Hepatocyte (in vitro differentiated cells): ENCODE results near the gene PIBF1. TPM values are rescaled to one million over a fixed set of nuclear protein-coding genes. Genes with fewer than 3 reads are reported as not detected.

Experiments used
- DNase-seq: peaks from one replicate; pipeline ENCODE4 v3.0.0-alpha.2; 2016; ENCODE audit warnings: low spot score
- H2AFZ ChIP-seq: fragments of 200-600 bp; sonication (generic); 2 replicates; pipeline ENCODE4 v1.6.0; 2016; ENCODE audit warnings: antibody characterized with exemption, mild to moderate bottlenecking
- H3K27ac ChIP-seq: fragments of 200-600 bp; sonication (generic); 2 replicates; pipeline ENCODE4 v1.5.1; 2016; ENCODE audit warnings: mild to moderate bottlenecking
- H3K27me3 ChIP-seq: fragments of 200-600 bp; sonication (generic); 2 replicates; pipeline ENCODE4 v1.6.1; 2016
- H3K36me3 ChIP-seq: fragments of 200-600 bp; sonication (generic); replicated peaks from 2 replicates; pipeline ENCODE4 v1.5.1; 2016; ENCODE audit warnings: low read depth; ENCODE audit not compliant: insufficient read depth
- H3K4me1 ChIP-seq: fragments of 200-600 bp; sonication (generic); 2 replicates; pipeline ENCODE4 v1.5.1; 2016; ENCODE audit warnings: mild to moderate bottlenecking, moderate library complexity; ENCODE audit not compliant: insufficient read depth
- H3K4me2 ChIP-seq: fragments of 200-600 bp; sonication (generic); 2 replicates; pipeline ENCODE4 v1.6.0; 2016
- H3K4me3 ChIP-seq: fragments of 200-600 bp; sonication (generic); 2 replicates; pipeline ENCODE4 v1.5.1; 2016; ENCODE audit warnings: mild to moderate bottlenecking
- H3K79me2 ChIP-seq: fragments of 200-600 bp; sonication (generic); 2 replicates; pipeline ENCODE4 v1.6.0; 2017; ENCODE audit warnings: mild to moderate bottlenecking
- H3K9me2 ChIP-seq: fragments of 200-600 bp; sonication (generic); replicated peaks from 2 replicates; pipeline ENCODE4 v1.6.0; 2017; ENCODE audit warnings: mild to moderate bottlenecking; ENCODE audit not compliant: insufficient read depth
- H3K9me3 ChIP-seq: fragments of 200-600 bp; sonication (generic); 2 replicates; pipeline ENCODE4 v1.5.1; 2016; ENCODE audit warnings: low read depth, mild to moderate bottlenecking
- H4K20me1 ChIP-seq: fragments of 200-600 bp; sonication (generic); 2 replicates; pipeline ENCODE4 v1.6.0; 2016; ENCODE audit warnings: mild to moderate bottlenecking; ENCODE audit not compliant: insufficient read depth, poor library complexity, severe bottlenecking
- EZH2 ChIP-seq: fragments of 200-600 bp; sonication (generic); IDR thresholded peaks from 2 replicates; pipeline ENCODE4 v1.6.1; 2016; ENCODE audit warnings: antibody characterized with exemption, mild to moderate bottlenecking, borderline replicate concordance
- EZH2phosphoT487 ChIP-seq: fragments of 200-600 bp; sonication (generic); IDR thresholded peaks from one replicate; pipeline ENCODE4 v1.6.1; 2018; ENCODE audit warnings: antibody characterized with exemption, mild to moderate bottlenecking, low read depth, moderate library complexity; ENCODE audit not compliant: unreplicated experiment, severe bottlenecking
- WGBS: methylation state at CpG from one replicate; pipeline ENCODE4 v1.1.6; 2016; ENCODE audit warnings: low lambda C conversion rate; ENCODE audit errors: missing lambda C conversion rate; 5-methylcytosine and 5-hydroxymethylcytosine counted together
- polyA plus RNA-seq: library from polyadenylated mRNA; unstranded; fragments of >200 nt; fragmentation: Nextera tagmentation; extraction: Ambion mirVana; gene quantifications from 2 replicates; pipeline ENCODE4 v1.2.1, GENCODE V29; 2016
- total RNA-seq: library from RNA; depleted of rRNA; stranded (reverse); fragments of >200 nt; gene quantifications from 2 replicates; pipeline ENCODE4 v1.2.3, GENCODE V29; 2014
- TF ChIP-seq, protein P1 (sequence below): fragments of 200-600 bp; sonication (generic); IDR thresholded peaks from 2 replicates; pipeline ENCODE4 v1.5.1; 2016; ENCODE audit warnings: antibody characterized with exemption, mild to moderate bottlenecking; ENCODE audit not compliant: poor library complexity

PIBF1 gene
- total and polyA plus RNA-seq, 2 experiments from 2014 or later = 13.1 to 24.5 TPM

DNA sequence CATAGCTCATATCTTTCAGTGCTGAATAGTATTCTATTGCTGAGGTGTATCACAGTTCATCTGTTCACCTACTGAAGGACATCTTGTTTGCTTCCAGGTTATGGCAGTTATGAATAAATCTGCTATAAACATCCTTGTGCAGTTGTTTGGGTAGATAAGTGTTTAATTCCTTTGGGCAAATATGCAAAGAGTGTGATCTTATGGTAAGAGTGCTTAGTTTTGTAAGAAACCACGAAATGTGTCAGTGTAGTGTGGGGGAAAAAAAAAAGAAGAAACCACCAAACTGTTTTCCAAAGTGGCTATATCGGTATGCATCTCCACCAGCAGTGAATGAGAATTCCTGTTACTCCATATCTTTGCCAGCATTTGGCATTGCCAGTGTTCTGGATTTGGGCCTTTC lies 93.3 kb downstream of the PIBF1 start:
- Histone ChIP-seq H3K27me3 (no peaks in the 10 kb centered on the region), H3K9me3 (no peaks in the 10 kb centered on the region), H3K4me3 (no peak overlapping the region), H2AFZ (no peak overlapping the region), H3K4me1 (no peaks in the 10 kb centered on the region), H3K36me3 (no peaks in the 10 kb centered on the region), H3K4me2 (no peak overlapping the region), H3K27ac (no peak overlapping the region), H3K79me2 (no peaks in the 10 kb centered on the region), H3K9me2 (no peaks in the 10 kb centered on the region), H4K20me1 (no peaks in the 10 kb centered on the region)
- 100% methylated on average over 2 of the region's 2 CpGs for WGBS
- no peak for DNase-seq
- no peak for TF ChIP-seq EZH2
- no peak for TF ChIP-seq EZH2phosphoT487
- TF ChIP-seq, protein P1, sequence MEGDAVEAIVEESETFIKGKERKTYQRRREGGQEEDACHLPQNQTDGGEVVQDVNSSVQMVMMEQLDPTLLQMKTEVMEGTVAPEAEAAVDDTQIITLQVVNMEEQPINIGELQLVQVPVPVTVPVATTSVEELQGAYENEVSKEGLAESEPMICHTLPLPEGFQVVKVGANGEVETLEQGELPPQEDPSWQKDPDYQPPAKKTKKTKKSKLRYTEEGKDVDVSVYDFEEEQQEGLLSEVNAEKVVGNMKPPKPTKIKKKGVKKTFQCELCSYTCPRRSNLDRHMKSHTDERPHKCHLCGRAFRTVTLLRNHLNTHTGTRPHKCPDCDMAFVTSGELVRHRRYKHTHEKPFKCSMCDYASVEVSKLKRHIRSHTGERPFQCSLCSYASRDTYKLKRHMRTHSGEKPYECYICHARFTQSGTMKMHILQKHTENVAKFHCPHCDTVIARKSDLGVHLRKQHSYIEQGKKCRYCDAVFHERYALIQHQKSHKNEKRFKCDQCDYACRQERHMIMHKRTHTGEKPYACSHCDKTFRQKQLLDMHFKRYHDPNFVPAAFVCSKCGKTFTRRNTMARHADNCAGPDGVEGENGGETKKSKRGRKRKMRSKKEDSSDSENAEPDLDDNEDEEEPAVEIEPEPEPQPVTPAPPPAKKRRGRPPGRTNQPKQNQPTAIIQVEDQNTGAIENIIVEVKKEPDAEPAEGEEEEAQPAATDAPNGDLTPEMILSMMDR = no peak

DNA sequence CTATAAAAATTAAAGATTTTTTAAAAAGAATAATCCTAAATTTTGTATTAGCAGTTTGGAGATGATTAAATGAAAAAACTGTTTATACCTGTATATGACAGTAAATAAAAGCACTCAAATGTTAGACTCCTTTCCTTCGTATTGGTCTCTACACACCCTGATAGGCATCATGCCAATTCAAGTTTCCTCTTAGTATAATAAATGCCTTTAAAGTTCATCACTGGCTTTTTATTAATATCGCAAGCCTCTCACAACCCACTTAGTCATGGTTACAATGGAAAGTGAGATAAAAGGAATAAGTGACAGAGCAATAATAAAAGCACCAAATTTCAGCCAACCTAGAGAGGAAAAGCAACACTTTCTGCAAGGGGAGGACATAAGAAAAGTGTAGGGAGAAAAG lies 102.2 kb downstream of the PIBF1 start:
- TF ChIP-seq EZH2phosphoT487 = no peak
- TF ChIP-seq EZH2 = no peak
- TF ChIP-seq, protein P1 = no peak
- 98% methylated on average over 2 of the region's 2 CpGs for WGBS
- no peaks in the 10 kb centered on the region for H3K27me3 ChIP-seq
- no peaks in the 10 kb centered on the region for H3K9me3 ChIP-seq
- no peaks in the 10 kb centered on the region for H3K79me2 ChIP-seq
- H3K4me2 ChIP-seq = no peak overlapping the region
- H2AFZ ChIP-seq = no peak overlapping the region
- no peak overlapping the region for H3K4me3 ChIP-seq
- DNase-seq = no peak
- H3K27ac ChIP-seq = no peak overlapping the region
- no peaks in the 10 kb centered on the region for H4K20me1 ChIP-seq
- no peaks in the 10 kb centered on the region for H3K9me2 ChIP-seq
- H3K4me1 ChIP-seq = no peaks in the 10 kb centered on the region
- no peaks in the 10 kb centered on the region for H3K36me3 ChIP-seq

DNA sequence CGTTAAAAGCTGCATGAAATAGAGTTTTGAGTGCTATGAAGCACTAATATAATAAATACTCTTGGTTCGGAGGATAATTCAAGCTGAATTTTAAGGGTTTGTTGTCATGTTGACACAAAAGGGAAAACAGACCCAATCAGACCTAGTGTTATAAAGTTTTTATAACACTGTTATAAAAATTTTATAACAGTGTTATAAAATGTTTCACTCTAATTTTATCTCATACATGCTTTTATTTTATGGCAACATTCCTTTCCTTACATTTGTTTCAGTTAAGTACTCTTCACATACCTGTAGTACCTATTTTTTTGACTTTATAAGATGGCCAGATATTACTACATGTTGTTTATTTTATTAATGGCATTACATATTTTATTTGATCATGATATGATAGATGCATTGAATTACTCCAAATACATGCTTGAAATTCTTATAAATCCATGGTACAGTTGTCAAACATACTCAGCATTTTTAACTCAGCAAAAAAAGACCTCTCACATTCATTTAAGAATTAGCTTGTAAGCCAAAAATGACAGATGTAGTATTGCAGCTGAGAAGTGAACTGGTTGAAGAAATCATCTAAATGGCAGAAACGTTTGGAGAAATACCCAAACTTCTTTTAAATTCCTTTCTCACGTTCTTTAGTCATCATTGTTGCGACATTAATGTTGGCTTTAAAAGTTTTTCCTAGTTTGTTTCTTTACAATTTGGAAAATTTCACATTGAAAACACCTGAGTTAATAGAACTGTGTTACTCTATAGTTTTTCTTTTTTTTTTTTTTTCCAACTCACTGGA lies 104.5 kb downstream of the PIBF1 start:
- Histone ChIP-seq H4K20me1 (no peaks in the 10 kb centered on the region), H3K9me3 (no peaks in the 10 kb centered on the region), H3K9me2 (no peaks in the 10 kb centered on the region), H3K4me2 (no peak overlapping the region), H3K4me3 (no peak overlapping the region), H2AFZ (no peak overlapping the region), H3K27ac (no peak overlapping the region), H3K79me2 (no peaks in the 10 kb centered on the region), H3K27me3 (no peaks in the 10 kb centered on the region), H3K4me1 (no peaks in the 10 kb centered on the region), H3K36me3 (no peaks in the 10 kb centered on the region)
- TF ChIP-seq, protein P1 = no peak
- no peak for TF ChIP-seq EZH2phosphoT487
- TF ChIP-seq EZH2 = no peak
- DNase-seq = no peak
- 85% methylated on average over 5 of the region's 5 CpGs for WGBS

DNA sequence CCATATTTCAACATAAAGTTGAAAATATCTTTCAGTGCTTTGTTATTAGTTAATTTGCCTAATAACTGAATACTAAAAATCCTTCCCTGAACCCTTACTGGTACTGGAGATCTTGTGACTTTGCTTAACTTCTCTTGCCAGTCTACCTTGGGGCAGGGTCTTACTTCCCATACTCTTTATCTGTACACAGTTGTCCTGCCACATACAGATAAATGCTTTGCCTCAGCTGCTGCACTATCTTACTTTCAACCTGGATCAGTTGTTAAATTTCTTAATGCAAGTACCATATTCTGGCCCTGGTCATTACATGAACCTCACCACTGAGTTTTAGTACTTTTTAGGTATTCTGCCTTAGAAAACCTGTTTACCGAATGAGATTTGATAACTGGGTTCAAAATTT lies 107.6 kb downstream of the PIBF1 start:
- H3K9me3 ChIP-seq = no peaks in the 10 kb centered on the region
- H3K27me3 ChIP-seq = no peaks in the 10 kb centered on the region
- no peaks in the 10 kb centered on the region for H3K4me1 ChIP-seq
- TF ChIP-seq, protein P1 = no peak
- TF ChIP-seq EZH2 (no peak), EZH2phosphoT487 (no peak)
- no peak overlapping the region for H2AFZ ChIP-seq
- H3K4me3 ChIP-seq = no peak overlapping the region
- no peaks in the 10 kb centered on the region for H3K9me2 ChIP-seq
- H3K4me2 ChIP-seq = no peak overlapping the region
- no peak for DNase-seq
- no peak overlapping the region for H3K27ac ChIP-seq
- no peaks in the 10 kb centered on the region for H3K79me2 ChIP-seq
- WGBS = 100% methylated on average over 1 of the region's 1 CpG
- no peaks in the 10 kb centered on the region for H3K36me3 ChIP-seq
- no peaks in the 10 kb centered on the region for H4K20me1 ChIP-seq
